ENCODE measurements around the gene DNAJC13.
A peak's percentile ranks its signal among the peaks of the same experiment; 100 is the strongest.
"Not testable (repeated sequence)": the region's sequence is repeated elsewhere in the genome, so short reads cannot be mapped to it uniquely, and the experiment has no call there.

Gene DNAJC13

GRCh38 chr3:132416807-132417694 lies at the start of gene DNAJC13:
TSS of gene DNAJC13 (plus strand) at chr3:132417502. CDS start at chr3:132434551, 17,049 bp downstream.
- peak; percentile 60 for DNase-seq

- no peak for DNase-seq
Measured at GRCh38 chr3:132368515-132368914, 48.8 kb upstream of the DNAJC13 start.

- DNase-seq, result no peak
Measured at GRCh38 chr3:132368962-132369361, 48.3 kb upstream of the DNAJC13 start.

- not testable (repeated sequence) for DNase-seq
Measured at GRCh38 chr3:132376945-132377354, 40.4 kb upstream of the DNAJC13 start.

GRCh38 chr3:132378048-132378762 lies 39.1 kb upstream of the DNAJC13 start:
- no peak for DNase-seq

GRCh38 chr3:132378846-132379245 lies 38.5 kb upstream of the DNAJC13 start:
- DNase-seq, result no peak

- DNase-seq, result no peak
Measured at GRCh38 chr3:132380920-132381319, 36.4 kb upstream of the DNAJC13 start.

GRCh38 chr3:132381348-132381944 lies 35.9 kb upstream of the DNAJC13 start:
- DNase-seq, result no peak

- no peak for DNase-seq
Measured at GRCh38 chr3:132382267-132382666, 35.0 kb upstream of the DNAJC13 start.

- DNase-seq, result no peak
Measured at GRCh38 chr3:132382688-132383194, 34.6 kb upstream of the DNAJC13 start.

- DNase-seq, result no peak
Measured at GRCh38 chr3:132386259-132386658, 31.0 kb upstream of the DNAJC13 start.

GRCh38 chr3:132392675-132393074 lies 24.6 kb upstream of the DNAJC13 start:
- DNase-seq, result not testable (repeated sequence)

GRCh38 chr3:132394320-132394719 lies 23.0 kb upstream of the DNAJC13 start:
- no peak for DNase-seq

- no peak for DNase-seq
Measured at GRCh38 chr3:132395126-132395525, 22.2 kb upstream of the DNAJC13 start.

GRCh38 chr3:132396255-132396654 lies 21.0 kb upstream of the DNAJC13 start:
- DNase-seq, result no peak

GRCh38 chr3:132396776-132397175 lies 20.5 kb upstream of the DNAJC13 start:
- not testable (repeated sequence) for DNase-seq

GRCh38 chr3:132399054-132399929 lies 18.0 kb upstream of the DNAJC13 start:
- peak; percentile 34 for DNase-seq

GRCh38 chr3:132401255-132401654 lies 16.0 kb upstream of the DNAJC13 start:
- DNase-seq, result no peak

- no peak for DNase-seq
Measured at GRCh38 chr3:132404276-132404675, 13.0 kb upstream of the DNAJC13 start.

- no peak for DNase-seq
Measured at GRCh38 chr3:132405188-132405587, 12.1 kb upstream of the DNAJC13 start.

GRCh38 chr3:132405609-132406299 lies 11.5 kb upstream of the DNAJC13 start:
- DNase-seq, result no peak

- no peak for DNase-seq
Measured at GRCh38 chr3:132406587-132406986, 10.7 kb upstream of the DNAJC13 start.
